Progenitor cell of endocrine pancreas (in vitro differentiated cells): ENCODE results near the gene PSME1. TPM values are rescaled to one million over a fixed set of nuclear protein-coding genes. Genes with fewer than 3 reads are reported as not detected.

Source experiments
- DNase-seq: peaks from one replicate; pipeline ENCODE4 v3.0.0; 2021; ENCODE audit warnings: low spot score; ENCODE audit not compliant: unreplicated experiment
- H3K27ac Mint-ChIP-seq: 2 replicates; pipeline ENCODE4 v1.8.0; 2021; ENCODE audit warnings: mild to moderate bottlenecking, moderate library complexity, mixed read lengths
- H3K27me3 Mint-ChIP-seq: 2 replicates; pipeline ENCODE4 v1.8.0; 2021; ENCODE audit warnings: mixed read lengths
- H3K36me3 Mint-ChIP-seq: 2 replicates; pipeline ENCODE4 v1.8.0; 2022; ENCODE audit warnings: mixed read lengths; ENCODE audit not compliant: insufficient read depth
- H3K4me1 Mint-ChIP-seq: 2 replicates; pipeline ENCODE4 v1.8.0; 2021; ENCODE audit warnings: low read depth, mixed read lengths
- H3K4me3 Mint-ChIP-seq: 2 replicates; pipeline ENCODE4 v1.8.0; 2021; ENCODE audit warnings: low read depth, mild to moderate bottlenecking, moderate library complexity, mixed read lengths
- H3K9me3 Mint-ChIP-seq: 2 replicates; pipeline ENCODE4 v1.8.0; 2021; ENCODE audit warnings: low read depth, mixed read lengths
- total RNA-seq: library from RNA; stranded (reverse); gene quantifications from 2 replicates; pipeline ENCODE4 v1.2.1, GENCODE V29; 2021
- TF ChIP-seq, protein P1 (sequence below): fragments of 200-600 bp; sonication (generic); IDR thresholded peaks from one replicate; pipeline ENCODE4 v1.5.0; 2021; ENCODE audit warnings: antibody characterized with exemption, mild to moderate bottlenecking; ENCODE audit not compliant: unreplicated experiment

Gene PSME1
- total RNA-seq, 1 donor from 2014 or later, result 103 TPM

DNA sequence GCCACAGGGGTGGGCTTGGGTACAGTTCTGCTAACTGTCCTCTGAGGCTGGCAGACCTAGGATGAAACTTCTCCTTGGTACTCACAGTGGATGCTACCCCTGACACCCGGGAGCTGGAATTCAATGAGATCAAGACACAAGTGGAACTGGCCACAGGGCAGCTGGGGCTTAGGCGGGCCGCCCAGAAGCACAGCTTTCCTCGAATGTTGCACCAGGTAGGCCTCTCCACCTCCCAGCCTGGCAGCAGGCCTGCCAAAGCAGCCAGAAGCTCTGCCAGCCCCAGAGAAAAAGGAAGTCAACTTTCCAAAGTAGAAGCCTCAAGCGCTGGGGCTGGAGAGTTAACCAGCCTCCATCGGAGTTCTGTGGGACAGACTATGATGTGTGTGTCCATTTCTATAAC is 18.8 kb upstream of the PSME1 start:
- no peak overlapping the region for H3K4me3 Mint-ChIP-seq

DNA sequence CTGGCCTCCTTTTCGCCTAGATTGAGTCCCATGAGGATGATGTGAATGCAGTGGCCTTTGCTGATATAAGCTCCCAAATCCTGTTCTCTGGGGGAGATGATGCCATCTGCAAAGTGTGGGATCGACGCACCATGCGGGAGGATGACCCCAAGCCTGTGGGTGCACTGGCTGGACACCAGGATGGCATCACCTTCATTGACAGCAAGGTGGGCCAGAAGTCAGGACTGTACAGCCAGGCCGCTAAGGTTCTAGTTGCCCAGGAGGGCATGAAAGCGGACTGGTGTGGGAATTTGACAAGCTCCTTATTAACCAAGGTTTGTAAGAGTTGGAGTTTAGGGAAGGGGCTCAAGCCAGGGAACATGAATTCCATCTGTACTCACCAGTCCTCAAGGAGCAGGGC is 16.3 kb upstream of the PSME1 start:
- peaks cover 17% of the 10 kb centered on the region for H3K4me1 Mint-ChIP-seq
- DNase-seq, result no peak
- no peaks in the 10 kb centered on the region for H3K27me3 Mint-ChIP-seq
- TF ChIP-seq, protein P1, sequence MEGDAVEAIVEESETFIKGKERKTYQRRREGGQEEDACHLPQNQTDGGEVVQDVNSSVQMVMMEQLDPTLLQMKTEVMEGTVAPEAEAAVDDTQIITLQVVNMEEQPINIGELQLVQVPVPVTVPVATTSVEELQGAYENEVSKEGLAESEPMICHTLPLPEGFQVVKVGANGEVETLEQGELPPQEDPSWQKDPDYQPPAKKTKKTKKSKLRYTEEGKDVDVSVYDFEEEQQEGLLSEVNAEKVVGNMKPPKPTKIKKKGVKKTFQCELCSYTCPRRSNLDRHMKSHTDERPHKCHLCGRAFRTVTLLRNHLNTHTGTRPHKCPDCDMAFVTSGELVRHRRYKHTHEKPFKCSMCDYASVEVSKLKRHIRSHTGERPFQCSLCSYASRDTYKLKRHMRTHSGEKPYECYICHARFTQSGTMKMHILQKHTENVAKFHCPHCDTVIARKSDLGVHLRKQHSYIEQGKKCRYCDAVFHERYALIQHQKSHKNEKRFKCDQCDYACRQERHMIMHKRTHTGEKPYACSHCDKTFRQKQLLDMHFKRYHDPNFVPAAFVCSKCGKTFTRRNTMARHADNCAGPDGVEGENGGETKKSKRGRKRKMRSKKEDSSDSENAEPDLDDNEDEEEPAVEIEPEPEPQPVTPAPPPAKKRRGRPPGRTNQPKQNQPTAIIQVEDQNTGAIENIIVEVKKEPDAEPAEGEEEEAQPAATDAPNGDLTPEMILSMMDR, result no peak
- no peak overlapping the region for H3K27ac Mint-ChIP-seq
- H3K4me3 Mint-ChIP-seq, result no peak overlapping the region
- peaks cover 20% of the 10 kb centered on the region for H3K36me3 Mint-ChIP-seq
- H3K9me3 Mint-ChIP-seq, result no peaks in the 10 kb centered on the region

More for the DNA sequence above, 18.8 kb upstream of the PSME1 start:
- H3K4me1 Mint-ChIP-seq, result peaks cover 17% of the 10 kb centered on the region
- no peak overlapping the region for H3K27ac Mint-ChIP-seq
- TF ChIP-seq, protein P1, result no peak
- DNase-seq, result no peak
- H3K36me3 Mint-ChIP-seq, result peaks cover 18% of the 10 kb centered on the region
- H3K9me3 Mint-ChIP-seq, result no peaks in the 10 kb centered on the region
- H3K27me3 Mint-ChIP-seq, result no peaks in the 10 kb centered on the region

DNA sequence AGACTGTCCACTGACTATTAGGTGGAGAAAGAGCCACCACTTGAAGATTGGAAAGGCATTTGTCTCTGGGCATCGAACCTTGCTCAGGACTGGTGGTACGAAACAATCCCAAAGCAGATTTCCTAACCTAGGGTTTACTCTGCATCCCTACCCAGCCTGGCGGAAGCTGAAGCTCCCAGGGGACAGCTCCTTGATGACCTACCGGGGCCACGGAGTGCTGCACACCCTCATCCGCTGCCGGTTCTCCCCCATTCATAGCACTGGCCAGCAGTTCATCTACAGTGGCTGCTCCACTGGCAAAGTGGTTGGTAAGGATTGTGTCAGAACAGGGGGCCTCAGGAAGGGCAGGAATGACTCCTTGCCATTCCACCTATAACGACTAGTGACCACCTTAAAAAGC is 14.8 kb upstream of the PSME1 start:
- TF ChIP-seq, protein P1, result no peak
- peaks cover 6% of the 10 kb centered on the region for H3K4me1 Mint-ChIP-seq
- H3K36me3 Mint-ChIP-seq, result peaks cover 21% of the 10 kb centered on the region

DNA sequence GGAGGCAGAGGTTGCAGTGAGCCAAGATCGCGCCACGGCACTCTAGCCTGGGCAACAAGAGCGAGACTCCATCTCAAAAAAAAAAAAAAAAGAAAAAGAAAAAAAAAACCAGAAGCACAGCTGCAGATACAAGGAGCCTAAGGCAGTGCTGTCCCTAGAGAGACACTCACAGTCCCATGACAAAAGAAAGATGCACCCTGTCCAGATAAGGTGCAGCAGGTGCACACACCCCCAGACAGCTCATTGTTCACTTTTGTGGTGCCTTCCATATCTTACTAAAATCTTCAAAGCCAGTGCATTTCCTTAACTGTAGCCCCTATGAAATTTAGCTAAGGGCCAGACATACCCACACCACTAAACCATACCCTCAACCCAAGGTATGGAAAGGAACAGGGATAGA is 13.6 kb upstream of the PSME1 start:
- Mint-ChIP-seq H3K27ac (no peak overlapping the region), H3K4me1 (no peaks in the 10 kb centered on the region), H3K36me3 (peaks cover 21% of the 10 kb centered on the region), H3K9me3 (no peaks in the 10 kb centered on the region), H3K27me3 (no peaks in the 10 kb centered on the region), H3K4me3 (no peak overlapping the region)
- TF ChIP-seq, protein P1, result no peak
- no peak for DNase-seq

More for the DNA sequence above, 14.8 kb upstream of the PSME1 start:
- DNase-seq, result no peak
- Mint-ChIP-seq H3K27me3 (no peaks in the 10 kb centered on the region), H3K27ac (no peak overlapping the region), H3K4me3 (no peak overlapping the region), H3K9me3 (no peaks in the 10 kb centered on the region)

DNA sequence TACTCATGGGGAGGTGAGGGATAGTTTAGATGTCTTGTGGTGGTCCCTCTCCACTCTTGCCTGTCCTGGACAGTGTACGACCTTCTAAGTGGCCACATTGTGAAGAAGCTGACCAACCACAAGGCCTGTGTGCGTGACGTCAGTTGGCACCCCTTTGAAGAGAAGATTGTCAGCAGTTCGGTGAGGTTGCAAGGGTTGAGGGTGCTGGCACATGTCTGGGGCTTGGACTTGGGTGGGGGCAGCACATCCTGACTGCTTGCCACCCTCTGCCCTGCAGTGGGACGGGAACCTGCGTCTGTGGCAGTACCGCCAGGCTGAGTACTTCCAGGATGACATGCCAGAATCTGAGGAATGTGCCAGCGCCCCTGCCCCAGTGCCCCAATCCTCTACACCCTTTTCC is 13.1 kb upstream of the PSME1 start:
- TF ChIP-seq, protein P1, result no peak
- peak overlapping the region; percentile 46 for H3K27ac Mint-ChIP-seq
- no peaks in the 10 kb centered on the region for H3K9me3 Mint-ChIP-seq
- H3K36me3 Mint-ChIP-seq, result peaks cover 21% of the 10 kb centered on the region
- no peaks in the 10 kb centered on the region for H3K27me3 Mint-ChIP-seq
- DNase-seq, result no peak
- no peaks in the 10 kb centered on the region for H3K4me1 Mint-ChIP-seq
- no peak overlapping the region for H3K4me3 Mint-ChIP-seq
